ENCODE results near the gene GNA12.
A peak's percentile ranks its signal among the peaks of the same experiment; 100 is the strongest.

GNA12 gene, protein sequence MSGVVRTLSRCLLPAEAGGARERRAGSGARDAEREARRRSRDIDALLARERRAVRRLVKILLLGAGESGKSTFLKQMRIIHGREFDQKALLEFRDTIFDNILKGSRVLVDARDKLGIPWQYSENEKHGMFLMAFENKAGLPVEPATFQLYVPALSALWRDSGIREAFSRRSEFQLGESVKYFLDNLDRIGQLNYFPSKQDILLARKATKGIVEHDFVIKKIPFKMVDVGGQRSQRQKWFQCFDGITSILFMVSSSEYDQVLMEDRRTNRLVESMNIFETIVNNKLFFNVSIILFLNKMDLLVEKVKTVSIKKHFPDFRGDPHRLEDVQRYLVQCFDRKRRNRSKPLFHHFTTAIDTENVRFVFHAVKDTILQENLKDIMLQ

DNA sequence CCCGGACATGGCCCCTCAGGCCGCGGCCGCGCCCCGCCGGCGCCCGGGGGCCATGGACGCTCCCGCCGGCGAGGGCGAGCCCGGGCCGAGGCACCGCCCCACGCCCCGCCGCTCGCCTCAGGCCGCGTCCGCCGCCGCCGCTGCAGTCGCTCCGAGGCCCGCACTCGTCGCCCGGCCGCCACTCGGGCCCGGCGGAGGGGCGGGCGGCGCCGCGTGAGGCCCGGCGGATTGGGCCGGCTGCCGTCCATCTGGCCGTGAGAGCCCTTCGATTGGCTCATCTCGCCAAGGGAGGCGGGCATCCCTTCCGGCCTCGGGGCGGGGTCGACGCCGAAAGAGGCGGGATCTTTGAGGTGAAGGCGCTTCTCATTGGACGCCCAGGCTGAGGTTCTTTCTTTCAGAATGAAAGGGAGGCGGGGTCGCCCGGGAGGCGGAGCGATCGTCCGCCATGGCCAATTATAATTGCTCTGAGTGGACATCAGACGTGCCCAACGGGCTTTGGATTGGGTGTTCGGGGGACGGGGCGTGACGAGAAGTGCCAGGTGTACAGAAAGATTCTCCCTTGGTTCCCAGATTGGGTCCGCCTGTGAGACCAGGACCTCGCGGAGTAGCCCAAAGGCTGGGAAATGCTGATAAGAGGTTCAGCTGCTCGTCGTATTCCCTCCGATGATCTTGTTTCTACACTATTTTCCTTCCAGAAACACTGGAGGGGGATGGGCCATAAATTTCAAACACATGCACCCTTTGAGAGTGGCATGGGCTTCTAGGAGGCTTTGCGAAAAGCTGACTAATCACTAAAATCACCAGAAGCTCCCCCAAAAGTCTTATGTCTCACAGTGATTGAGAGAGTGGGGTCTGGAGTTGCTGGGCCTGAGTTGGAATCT is at the start of gene GNA12:
GNA12 (minus strand) TSS at position 156 of the 881 bp plus-strand sequence; CDS start at position 9, 147 bp downstream.
- peak; percentile 96 to 97 for DNase-seq (ENCODE audit: low read depth in 2 of 2)

DNA sequence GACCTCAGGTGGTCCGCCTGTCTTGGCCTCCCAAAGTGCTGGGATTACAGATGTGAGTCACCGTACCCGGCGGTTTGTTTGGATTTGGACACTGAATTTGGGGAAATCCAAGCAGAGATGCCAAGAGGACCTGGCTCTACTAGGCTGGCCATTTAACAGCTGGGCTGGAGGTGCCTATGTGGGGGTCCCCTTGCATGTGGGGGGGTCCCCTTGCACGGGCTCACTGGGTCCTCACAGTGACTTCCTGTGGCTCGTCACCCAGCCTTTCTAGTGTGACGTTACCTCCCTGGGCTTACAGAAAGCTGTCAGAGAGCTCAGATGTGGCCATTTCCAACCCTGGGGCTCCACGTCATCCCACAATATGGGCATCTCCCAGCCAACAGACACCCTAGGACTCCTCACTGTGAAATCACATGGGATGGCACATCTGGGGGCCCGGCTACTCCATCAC is 49.3 kb upstream of the GNA12 start:
- no peak for DNase-seq (ENCODE audit: low read depth in 2 of 2)

DNA sequence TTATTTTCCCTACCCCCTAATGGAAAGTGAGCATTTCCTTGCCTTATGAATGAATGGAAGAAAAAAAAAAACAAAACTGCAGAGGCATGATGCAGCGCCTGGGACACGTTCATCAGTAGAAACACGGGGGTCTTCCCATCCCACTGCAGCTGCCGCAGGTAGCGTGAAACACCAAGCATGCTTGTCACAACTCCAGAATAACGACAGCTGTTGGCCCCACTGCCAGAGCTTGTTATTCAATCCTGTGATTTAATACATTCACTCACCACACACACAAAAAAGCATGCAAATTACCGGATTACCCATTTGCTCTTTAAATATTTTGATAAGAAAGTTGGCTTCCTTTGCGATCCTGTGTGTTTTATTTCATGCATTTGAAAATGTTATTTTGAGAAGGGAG is 48.4 kb upstream of the GNA12 start:
- no peak for DNase-seq (ENCODE audit: low read depth in 2 of 2)

DNA sequence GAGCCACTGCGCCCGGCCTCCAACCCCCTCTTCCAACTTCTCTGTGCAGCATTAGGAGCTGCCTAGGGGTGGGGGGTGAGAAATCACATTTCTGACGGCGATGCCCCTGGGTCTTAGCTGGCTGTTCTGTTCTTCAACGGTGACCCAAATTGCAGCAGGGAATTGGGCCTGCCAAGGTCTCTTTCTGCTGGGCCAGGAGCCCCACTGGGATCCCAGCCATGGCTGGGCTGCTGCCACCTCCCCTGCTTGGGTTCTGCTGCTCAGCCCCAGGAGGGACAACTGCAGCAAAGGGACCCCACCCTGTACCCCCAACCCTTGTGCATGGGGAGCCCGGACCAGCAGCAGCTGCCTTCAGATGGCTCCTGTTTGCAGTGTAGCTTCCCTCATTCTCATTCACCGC is 43.7 kb upstream of the GNA12 start:
- no peak for DNase-seq (ENCODE audit: low read depth in 2 of 2)

DNA sequence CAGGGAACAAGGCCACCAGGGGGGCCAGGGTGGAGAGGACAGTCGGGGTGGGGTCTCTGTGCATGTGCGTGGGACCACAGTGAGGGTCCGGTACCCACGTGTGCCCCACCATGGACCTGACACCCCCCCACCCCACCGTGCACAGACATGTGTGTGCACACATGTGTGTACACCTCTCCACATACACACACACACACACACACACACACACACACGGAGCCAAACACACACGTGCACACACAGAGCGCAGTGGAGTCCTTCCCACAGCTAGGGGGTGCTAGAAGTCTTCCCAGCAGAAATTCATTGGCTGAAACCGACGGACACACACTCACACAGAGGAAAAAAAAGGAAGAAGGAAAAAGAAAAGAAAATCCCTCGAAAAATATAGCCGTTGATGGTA is 42.8 kb upstream of the GNA12 start:
- peak; percentile 47 for DNase-seq (ENCODE audit: low read depth in 2 of 2)

DNA sequence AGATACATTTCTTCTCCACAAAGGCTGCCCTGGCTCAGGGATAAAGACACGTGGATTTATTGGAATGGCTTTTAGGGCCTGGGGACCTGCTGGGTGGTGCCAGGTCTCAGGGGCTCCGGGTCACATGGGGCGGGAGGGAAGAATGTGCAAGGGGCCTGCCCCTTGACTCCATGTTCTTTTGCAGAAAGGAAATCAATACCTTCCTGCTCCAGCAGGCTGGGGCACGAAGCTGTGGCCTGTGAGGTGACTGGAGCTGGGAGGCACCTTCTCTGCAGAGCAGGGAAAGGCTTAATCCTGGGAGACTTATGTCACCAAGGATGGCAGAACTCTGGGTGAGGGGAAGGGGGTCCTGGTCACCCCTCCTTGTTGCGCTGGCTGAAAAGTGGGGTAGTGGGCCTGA is 42.3 kb upstream of the GNA12 start:
- no peak for DNase-seq (ENCODE audit: low read depth in 2 of 2)

DNA sequence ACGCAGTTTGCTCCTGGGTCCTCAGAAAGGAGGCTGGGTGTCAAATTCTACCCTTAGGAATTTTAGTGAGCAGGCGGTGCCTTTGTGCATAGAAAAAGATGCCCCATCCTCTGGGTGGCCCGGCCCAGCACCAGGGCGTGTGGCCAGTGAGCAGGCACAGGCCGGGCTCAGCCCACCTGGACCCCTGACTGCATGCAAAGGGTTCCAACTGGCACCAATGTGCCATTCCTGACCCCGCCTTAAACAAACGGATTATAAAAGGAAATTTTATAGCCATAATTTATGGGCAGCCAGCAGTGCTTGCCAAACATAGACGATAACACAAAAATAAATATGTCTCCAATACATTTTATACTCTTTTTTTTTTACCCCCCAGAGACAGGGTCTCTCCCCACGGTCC is 40.1 kb upstream of the GNA12 start:
- no peak for DNase-seq (ENCODE audit: low read depth in 2 of 2)

DNA sequence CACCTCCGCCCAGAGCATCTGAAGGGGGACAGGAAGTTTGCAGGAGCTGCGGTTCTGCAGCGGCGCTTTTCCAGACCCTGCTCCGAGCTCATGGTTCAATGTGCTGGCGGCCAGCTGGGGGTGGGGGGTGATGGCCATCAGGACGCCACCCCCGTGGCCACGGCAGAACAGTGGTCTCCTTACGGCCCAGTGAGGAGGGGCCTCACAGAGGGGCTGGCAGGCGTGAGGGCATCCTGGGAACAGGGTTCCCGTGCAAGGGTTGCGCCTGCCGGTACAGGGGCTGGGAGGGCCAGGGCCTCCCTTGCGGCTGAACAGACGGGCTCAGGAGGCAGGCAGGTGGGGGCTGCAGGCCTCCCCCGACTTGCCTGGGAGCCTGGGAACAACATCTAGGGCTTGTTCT is 39.0 kb upstream of the GNA12 start:
- no peak for DNase-seq (ENCODE audit: low read depth in 2 of 2)

DNA sequence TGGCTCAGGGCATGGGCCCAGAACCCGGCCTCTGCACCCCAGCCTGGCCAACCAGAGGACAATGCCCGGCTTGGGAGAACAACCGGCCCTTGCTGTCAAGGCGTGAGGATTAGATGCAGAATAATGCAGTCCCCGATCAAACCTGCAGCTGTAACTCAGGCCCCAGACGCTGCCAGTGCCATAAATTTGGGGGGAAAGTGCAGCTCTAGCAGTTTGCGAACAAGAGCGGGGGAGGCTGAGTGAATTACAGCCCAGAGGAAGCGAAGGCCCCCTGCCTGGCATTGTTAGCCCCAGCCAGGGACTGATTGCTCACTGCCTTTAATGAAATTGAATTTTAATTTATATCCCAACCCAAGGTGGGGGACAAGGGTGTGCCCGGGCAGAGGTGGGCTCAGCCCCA is 38.0 kb upstream of the GNA12 start:
- no peak for DNase-seq (ENCODE audit: low read depth in 2 of 2)

DNA sequence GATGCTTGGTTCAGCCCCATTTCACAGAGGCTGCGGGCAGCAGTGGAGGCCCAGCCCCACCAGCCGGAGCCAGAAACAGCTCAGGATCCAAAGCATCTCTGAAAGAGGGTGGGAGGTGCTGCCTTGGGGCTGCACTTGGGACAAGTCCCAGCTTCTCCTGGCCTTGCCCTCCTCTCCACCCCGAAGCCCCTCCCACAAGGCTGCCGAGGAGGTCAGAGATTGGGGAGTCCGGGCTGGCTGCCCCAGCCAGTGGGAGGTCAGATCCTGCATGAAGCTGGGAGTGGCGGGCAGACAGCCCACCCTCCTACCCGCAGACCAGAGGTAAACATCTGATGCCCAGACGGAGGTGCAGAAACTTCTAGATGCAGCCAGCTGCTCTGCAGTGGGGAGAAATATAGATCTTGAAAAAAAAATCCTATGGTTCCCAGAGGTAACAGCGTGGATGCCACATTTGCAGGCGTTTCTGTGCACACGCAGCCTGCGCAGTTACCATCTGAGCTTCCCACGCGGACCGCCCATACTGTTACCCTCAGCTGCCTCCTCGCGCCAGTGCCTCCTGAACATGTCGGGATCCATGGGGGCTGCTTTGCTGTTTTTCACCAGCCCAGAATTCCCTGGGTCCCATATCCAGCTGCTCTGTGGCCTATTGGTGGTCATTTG is 36.9 kb upstream of the GNA12 start:
- DNase-seq (ENCODE audit: low read depth in 2 of 2) = no peak

DNA sequence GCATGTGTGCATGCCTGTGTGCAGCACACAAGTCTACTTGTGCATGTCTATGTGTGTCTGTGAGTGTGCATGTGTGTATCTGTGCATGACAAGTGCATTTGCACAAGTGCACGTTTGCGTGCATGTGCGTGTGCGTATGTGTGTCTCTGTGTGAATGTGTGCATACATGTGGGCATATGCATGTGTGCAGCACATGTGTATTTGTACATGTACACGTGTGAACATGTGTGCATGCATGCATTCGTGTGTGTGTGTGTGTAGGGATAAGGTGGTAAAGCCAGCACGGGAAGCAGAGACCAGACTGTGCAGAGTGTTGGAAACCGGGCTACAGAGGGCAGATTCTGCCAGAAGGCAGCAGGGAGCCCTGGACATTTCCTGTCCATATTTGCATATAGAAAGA is 35.9 kb upstream of the GNA12 start:
- DNase-seq (ENCODE audit: low read depth in 2 of 2) = no peak

DNA sequence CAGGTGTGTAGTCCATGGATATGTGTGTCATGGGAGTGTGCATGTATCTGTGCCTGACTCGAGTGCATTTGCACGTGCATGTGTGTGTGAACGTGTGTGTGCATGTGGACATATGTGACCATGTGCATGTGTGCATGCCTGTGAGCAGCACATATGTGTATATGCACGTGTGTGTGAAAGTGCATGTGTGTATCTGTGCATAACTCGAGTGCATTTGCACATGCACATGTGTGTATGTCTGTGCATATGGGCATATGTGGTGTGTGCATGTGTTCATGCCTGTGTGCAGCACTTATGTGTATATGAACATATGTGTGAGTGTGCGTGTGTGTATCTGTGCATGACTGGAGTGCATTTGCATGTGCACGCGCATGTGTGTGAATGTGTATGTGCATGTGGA is 35.2 kb upstream of the GNA12 start:
- no peak for DNase-seq (ENCODE audit: low read depth in 2 of 2)

DNA sequence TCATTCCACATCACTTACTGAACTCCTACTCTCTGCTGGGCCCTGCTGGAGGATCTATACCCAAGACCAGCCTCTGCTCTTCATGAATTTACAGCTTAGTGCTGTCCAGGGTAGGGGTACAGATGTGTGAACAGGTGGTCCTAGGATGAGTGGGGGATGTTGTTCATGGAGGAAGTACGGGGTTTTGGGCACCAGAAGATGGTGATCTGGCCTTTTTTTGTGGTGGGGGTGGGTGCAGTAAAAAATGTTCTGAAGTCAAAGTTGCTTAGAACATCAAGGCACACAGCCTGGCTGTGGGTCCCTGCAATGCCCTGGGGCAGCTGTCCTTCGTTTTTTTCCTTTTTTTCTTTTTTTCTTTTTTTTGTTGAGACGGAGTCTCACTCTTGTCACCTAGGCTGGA is 34.2 kb upstream of the GNA12 start:
- DNase-seq (ENCODE audit: low read depth in 2 of 2) = no peak

DNA sequence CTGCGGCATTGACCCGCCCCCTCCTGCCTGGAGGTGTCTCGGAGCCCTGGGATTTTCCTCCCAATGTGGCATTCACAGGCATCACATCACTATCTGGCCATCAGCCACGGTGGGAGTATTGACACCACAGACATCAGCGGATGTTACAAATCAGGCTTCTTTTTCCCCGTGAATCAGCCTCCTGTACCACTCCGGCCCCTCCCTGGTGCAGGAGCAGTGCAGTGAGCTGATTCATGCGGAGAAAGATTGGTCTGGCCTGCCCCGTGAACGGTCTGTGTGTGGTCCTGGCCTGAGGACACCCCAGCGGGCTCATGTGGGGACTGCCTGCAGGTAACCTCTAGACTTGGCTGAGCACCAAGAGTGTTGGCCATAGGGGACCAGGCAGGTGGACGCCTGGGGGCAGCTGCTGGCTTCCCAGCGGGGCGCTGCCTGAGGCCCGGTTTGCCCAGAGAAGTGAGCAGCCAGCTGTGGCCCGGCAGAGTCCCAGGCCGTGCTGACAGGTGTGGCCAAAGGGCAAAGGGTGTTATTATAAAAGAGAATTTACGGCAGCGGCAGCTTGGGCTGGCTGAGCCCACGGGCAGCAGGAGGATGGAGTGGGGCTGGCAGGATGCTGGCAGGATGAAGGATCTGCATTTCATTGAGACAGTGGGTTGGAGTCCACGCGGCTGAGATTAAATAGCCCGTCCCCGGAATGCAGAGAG is 32.1 kb upstream of the GNA12 start:
- peak; percentile 50 to 52 for DNase-seq (ENCODE audit: low read depth in 2 of 2)

DNA sequence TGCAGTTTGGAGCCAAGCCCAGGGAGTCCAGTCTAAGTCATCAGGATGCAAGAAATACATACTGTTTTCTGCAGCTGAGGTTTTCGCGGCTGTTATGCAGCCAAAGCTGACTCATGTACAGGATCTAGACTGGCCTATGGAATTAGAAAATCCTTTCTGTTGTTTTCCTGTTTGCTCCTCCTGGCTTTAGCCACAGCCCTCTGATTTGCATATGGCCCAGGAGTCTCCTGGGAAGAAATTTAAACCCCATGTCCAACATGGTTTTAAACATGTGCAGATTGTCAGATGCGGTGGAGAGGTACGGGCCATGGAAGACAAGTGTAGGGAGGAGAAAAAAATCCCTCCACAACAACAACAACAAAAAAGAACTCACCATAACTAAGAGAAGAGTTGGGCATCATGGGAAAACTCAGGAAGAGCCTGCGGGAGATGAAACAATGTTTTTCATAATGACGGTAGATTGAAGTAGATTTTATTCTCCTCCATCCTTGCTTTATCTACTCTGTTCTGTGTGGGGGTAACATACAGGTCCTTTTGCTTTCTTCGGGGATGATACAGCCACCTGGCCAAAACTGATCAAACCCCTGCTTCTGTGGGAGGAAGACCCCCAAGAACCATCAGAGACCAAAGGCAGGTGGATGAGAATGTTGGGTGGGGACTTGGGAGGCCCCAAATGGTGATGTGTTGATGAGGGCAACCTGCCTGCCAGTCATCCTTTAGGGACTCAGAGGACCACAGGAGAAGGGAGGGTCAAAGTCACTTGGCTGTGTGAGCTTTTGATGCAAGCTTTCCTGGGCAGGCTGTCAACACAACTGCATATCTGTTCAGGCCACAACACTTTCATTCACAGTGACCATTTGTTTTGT is 29.8 kb upstream of the GNA12 start:
- peak; percentile 85 to 88 for DNase-seq (ENCODE audit: low read depth in 2 of 2)

DNA sequence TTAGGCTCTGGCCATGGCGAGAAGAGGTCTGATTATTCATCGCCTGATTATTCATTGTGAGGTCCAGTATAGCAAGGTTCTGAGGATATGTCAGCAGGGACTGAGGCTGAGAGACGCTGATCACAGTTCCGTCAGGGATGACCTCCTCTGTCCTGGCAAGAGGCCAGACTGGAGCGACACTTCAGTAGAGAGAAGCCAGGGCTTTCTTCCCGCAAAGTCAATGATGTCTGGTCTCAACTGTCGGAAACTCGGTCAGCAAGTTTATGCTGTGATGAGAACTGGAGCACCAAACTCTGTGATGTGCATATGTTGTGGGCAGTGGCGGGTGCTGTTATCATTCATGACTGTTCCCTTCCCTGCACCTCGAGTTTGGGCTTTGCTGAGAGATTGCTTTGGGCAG is 29.0 kb upstream of the GNA12 start:
- no peak for DNase-seq (ENCODE audit: low read depth in 2 of 2)

DNA sequence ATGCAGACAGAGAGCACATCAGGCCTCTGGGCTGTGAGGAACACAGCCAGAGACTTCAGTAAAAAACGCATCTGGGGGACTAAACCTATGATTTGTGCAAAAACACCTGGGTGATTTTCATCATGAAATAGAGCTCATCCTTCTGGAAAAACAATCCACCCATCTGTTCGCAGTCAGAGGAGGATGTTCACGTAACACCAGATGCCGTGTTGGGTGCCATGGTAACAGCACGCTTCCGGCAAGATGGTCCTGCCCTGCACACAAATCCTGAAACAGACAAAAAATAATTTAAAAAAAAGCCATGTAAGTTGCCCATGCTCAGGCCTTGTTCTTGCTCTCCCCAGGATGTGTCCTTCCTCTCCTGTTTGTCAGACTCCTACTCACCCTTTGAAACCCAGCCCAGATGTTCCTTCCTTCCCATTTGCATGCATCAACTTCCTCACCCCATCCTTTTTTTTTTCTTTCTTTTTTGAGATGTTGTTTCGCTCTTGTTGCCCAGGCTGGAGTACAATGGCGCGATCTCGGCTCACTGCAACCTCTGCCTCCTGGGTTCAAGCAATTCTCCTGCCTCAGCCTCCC is 28.3 kb upstream of the GNA12 start:
- no peak for DNase-seq (ENCODE audit: low read depth in 2 of 2)

DNA sequence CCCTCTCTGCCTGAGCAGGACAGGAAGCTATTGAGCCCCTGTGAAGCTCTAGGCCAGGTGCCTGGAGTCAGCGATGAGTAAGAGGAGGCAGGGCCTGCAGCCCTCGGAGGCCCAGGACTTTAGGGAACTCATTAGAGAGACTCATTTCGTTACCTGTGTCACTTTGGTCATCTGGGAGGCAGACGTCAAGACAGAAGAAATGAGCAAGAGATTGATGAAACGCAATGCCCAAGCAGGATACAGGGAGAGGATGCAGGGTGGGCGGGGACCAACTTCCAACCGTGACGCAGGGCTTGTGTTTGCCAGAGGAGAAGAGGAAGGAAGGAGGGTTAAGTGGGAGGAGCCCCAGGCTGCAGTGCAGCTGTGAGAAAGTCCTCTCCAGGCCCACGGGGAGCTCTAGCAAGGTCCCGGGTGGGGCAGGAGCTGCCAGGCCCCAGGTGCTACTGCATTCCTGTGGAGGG is 26.4 kb upstream of the GNA12 start:
- DNase-seq (ENCODE audit: low read depth in 2 of 2) = peak; percentile 36 to 44

DNA sequence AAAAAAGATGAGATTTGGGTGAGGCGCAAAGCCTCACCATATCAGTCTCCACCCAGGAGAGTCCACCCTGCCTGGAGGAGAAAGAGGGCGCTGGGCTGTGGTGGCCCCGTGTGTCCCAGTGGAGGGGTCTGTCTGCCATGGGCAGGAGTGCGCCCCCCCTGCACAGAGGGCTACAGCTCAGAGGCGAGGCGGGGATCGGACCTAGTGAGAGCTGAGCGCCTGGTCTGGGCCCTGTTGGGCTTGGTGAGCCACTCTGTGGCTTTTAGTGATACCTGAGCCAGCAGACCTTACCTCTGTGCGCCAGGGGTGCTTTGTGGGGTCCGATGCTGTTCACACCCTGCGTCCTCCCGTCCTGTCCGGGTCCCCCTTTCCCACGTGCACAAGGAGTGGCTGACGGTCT is 25.9 kb upstream of the GNA12 start:
- no peak for DNase-seq (ENCODE audit: low read depth in 2 of 2)

DNA sequence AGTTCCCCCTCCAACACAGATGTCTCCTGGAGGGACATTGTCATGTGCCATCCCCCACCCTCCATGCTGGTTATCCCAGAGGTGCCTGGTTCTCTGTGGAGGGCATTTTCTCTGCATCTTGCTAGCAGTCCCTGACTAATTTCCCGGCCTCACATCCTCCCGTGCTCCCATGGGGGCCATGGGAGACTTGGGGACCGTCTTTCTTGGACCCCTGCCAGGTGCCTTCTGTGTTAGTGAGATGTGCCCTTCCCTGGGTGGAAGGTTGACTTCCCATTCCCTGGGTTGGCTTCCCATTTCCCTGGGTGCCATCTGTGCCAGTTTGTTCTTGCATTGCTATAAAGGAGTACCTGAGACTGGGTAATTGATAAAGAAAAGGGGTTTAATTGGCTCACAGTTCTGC is 22.5 kb upstream of the GNA12 start:
- no peak for DNase-seq (ENCODE audit: low read depth in 2 of 2)

All from fibroblast of skin of left quadriceps (primary cell).